Neural cell (in vitro differentiated cells): Measurements from ENCODE around the gene MSX2.

Experiments
- CTCF ChIP-seq: fragments of 450-650 bp; IDR thresholded peaks from 2 replicates; pipeline ENCODE4 v1.5.1; 2014; ENCODE audit warnings: antibody characterized with exemption, mild to moderate bottlenecking, moderate library complexity; ENCODE audit not compliant: poor library complexity, severe bottlenecking
- EZH2 ChIP-seq: fragments of 200-600, 300-800 bp; shearing (Covaris generic), sonication (generic); IDR thresholded peaks from 2 replicates; pipeline ENCODE4 v1.6.1; 2014; ENCODE audit warnings: antibody characterized with exemption, low read length, borderline replicate concordance, mild to moderate bottlenecking; ENCODE audit not compliant: insufficient read depth, poor library complexity, severe bottlenecking
- MXI1 ChIP-seq: fragments of 450-650 bp; conservative IDR thresholded peaks from 2 replicates; pipeline ENCODE4 v1.6.1; 2014; ENCODE audit warnings: antibody characterized with exemption, mild to moderate bottlenecking; ENCODE audit not compliant: poor library complexity, severe bottlenecking
- POLR2AphosphoS5 ChIP-seq: IDR thresholded peaks from 2 replicates; pipeline ENCODE4 v1.6.1; 2012
- RAD21 ChIP-seq: fragments of 450-650 bp; conservative IDR thresholded peaks from 2 replicates; pipeline ENCODE4 v1.6.1; 2014; ENCODE audit warnings: antibody characterized with exemption, mild to moderate bottlenecking, moderate library complexity
- SMC3 ChIP-seq: fragments of 450-650 bp; conservative IDR thresholded peaks from 2 replicates; pipeline ENCODE4 v1.6.1; 2014; ENCODE audit warnings: antibody characterized with exemption, mild to moderate bottlenecking, moderate library complexity; ENCODE audit not compliant: poor library complexity
- TAF1 ChIP-seq: IDR thresholded peaks from 2 replicates; pipeline ENCODE4 v1.6.1; 2012; ENCODE audit warnings: low read depth

DNA sequence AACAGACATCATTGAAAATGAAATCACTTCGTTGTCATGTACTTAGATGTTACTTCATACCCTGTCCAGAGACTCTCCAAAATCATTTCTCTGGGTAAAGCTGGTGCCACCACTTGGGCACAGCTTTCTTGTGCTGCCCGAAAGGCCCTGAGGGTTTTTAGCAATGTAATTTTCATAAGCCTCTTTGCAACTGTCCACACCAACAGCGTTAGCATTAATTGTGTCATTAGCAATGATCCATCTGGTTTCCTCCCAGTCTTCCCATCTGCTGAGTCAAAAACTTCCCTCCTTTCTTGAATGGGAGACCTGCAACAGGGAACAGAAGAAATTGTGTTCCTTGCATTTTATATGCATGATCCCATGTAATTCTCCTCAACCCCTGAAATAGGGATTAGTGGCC is 8.6 kb upstream of the MSX2 start:
- TF ChIP-seq CTCF (no peak), SMC3 (no peak), MXI1 (no peak), EZH2 (no peak), RAD21 (no peak), TAF1 (no peak), POLR2AphosphoS5 (no peak)
